Stimulated activated CD4-positive, alpha-beta T cell treated with anti-CD3 and anti-CD28 coated beads, TNF-alpha, amount 100 ng/mL, for 1 hour (primary cell): Measurements from ENCODE around the gene NLGN4X.
"Not testable (repeated sequence)": the region's sequence is repeated elsewhere in the genome, so short reads cannot be mapped to it uniquely, and the experiment has no call there.

ENCODE experiments used
- DNase-seq, 3 donors: peaks; one replicate each; pipeline ENCODE4 v3.0.0-alpha.2; 2020; ENCODE audit warnings: low read depth in 3 of 3, low spot score in 1 of 3

Gene NLGN4X

GRCh38 chrX:6015423-6015822 is 213.2 kb downstream of the NLGN4X start:
- no peak for DNase-seq

- DNase-seq: no peak
Measured at GRCh38 chrX:6012357-6012756, 216.3 kb downstream of the NLGN4X start.

GRCh38 chrX:6005856-6006255 is 222.8 kb downstream of the NLGN4X start:
- DNase-seq: no peak

GRCh38 chrX:6004529-6004928 is 224.1 kb downstream of the NLGN4X start:
- no peak for DNase-seq

- DNase-seq: no peak
Measured at GRCh38 chrX:6002056-6002455, 226.6 kb downstream of the NLGN4X start.

- DNase-seq: no peak
Measured at GRCh38 chrX:5998901-5999300, 229.8 kb downstream of the NLGN4X start.

GRCh38 chrX:5998456-5998855 is 230.2 kb downstream of the NLGN4X start:
- DNase-seq: no peak

GRCh38 chrX:5991393-5991792 is 237.3 kb downstream of the NLGN4X start:
- DNase-seq: no peak

- no peak for DNase-seq
Measured at GRCh38 chrX:5979338-5979737, 249.3 kb downstream of the NLGN4X start.

- DNase-seq: no peak
Measured at GRCh38 chrX:5976332-5976731, 252.3 kb downstream of the NLGN4X start.

GRCh38 chrX:5971300-5971699 is 257.4 kb downstream of the NLGN4X start:
- no peak for DNase-seq

- no peak for DNase-seq
Measured at GRCh38 chrX:5965406-5965805, 263.3 kb downstream of the NLGN4X start.

GRCh38 chrX:5959286-5959685 is 269.4 kb downstream of the NLGN4X start:
- no peak for DNase-seq

- DNase-seq: no peak
Measured at GRCh38 chrX:5958523-5958922, 270.1 kb downstream of the NLGN4X start.

- no peak for DNase-seq
Measured at GRCh38 chrX:5957506-5957905, 271.2 kb downstream of the NLGN4X start.

- no peak for DNase-seq
Measured at GRCh38 chrX:5936438-5936837, 292.2 kb downstream of the NLGN4X start.

- no peak for DNase-seq
Measured at GRCh38 chrX:5928224-5928623, 300.4 kb downstream of the NLGN4X start.

- no peak for DNase-seq
Measured at GRCh38 chrX:5916945-5917344, 311.7 kb downstream of the NLGN4X start.

- no peak for DNase-seq
Measured at GRCh38 chrX:5915783-5916182, 312.9 kb downstream of the NLGN4X start.

- DNase-seq: no peak
Measured at GRCh38 chrX:5907207-5907606, 321.5 kb downstream of the NLGN4X start.

- not testable (repeated sequence) for DNase-seq
Measured at GRCh38 chrX:5903586-5904190, 325.0 kb downstream of the NLGN4X start.

GRCh38 chrX:5898463-5898862 is 330.2 kb downstream of the NLGN4X start:
- DNase-seq: no peak

GRCh38 chrX:5891378-5891777 is 337.3 kb downstream of the NLGN4X start:
- no peak for DNase-seq
